Activated CD8-positive, alpha-beta memory T cell treated with anti-CD3 and anti-CD28 coated beads, Interleukin-2, amount 50 U/mL, for 24 hours (primary cell): ENCODE results near the gene MT1X.
"Not testable (repeated sequence)": the region's sequence is repeated elsewhere in the genome, so short reads cannot be mapped to it uniquely, and the experiment has no call there.

Source experiments
- DNase-seq: peaks from one replicate; pipeline ENCODE4 v3.0.0-alpha.2; 2020; ENCODE audit errors: extremely low read depth

MT1X gene

GRCh38 chr16:56653218-56653617, 29.1 kb upstream of the MT1X start:
- no peak for DNase-seq

GRCh38 chr16:56657555-56658326, 24.5 kb upstream of the MT1X start, which contains the start of gene MT1F:
Gene MT1F, plus strand, starts transcription at chr16:56657959. Its CDS starts 100 bp downstream, at chr16:56658059.
- DNase-seq: peak; percentile 37

GRCh38 chr16:56658327-56658875, 23.9 kb upstream of the MT1X start:
- no peak for DNase-seq

- no peak for DNase-seq
These were observed 19.6 kb upstream of the MT1X start for GRCh38 chr16:56662357-56663354.

GRCh38 chr16:56664506-56664905, 17.8 kb upstream of the MT1X start:
- no peak for DNase-seq

GRCh38 chr16:56665286-56666261, 16.7 kb upstream of the MT1X start:
- not testable (repeated sequence) for DNase-seq

GRCh38 chr16:56667581-56668571, 14.4 kb upstream of the MT1X start, which contains the start of gene MT1G:
Gene MT1G, minus strand, starts transcription at chr16:56668065. Its CDS starts 72 bp downstream, at chr16:56667993.
- DNase-seq: no peak

GRCh38 chr16:56669005-56669839, 13.0 kb upstream of the MT1X start, which contains the start of gene MT1H:
Gene MT1H, plus strand, starts transcription at chr16:56669814. Its CDS starts 71 bp downstream, at chr16:56669885.
- DNase-seq: no peak

- no peak for DNase-seq
These were observed 12.2 kb upstream of the MT1X start for GRCh38 chr16:56669840-56670619.

GRCh38 chr16:56670620-56670934, 11.7 kb upstream of the MT1X start:
- no peak for DNase-seq

- DNase-seq: not testable (repeated sequence)
These were observed 10.6 kb upstream of the MT1X start for GRCh38 chr16:56671691-56672090.

GRCh38 chr16:56672171-56672570, 10.1 kb upstream of the MT1X start:
- DNase-seq: not testable (repeated sequence)

- DNase-seq: no peak
These were observed 9.3 kb upstream of the MT1X start for GRCh38 chr16:56672761-56673536.

- DNase-seq: no peak
These were observed 8.3 kb upstream of the MT1X start for GRCh38 chr16:56673921-56674320.

- not testable (repeated sequence) for DNase-seq
These were observed 7.7 kb upstream of the MT1X start for GRCh38 chr16:56674570-56674969.

GRCh38 chr16:56675685-56676210, 6.5 kb upstream of the MT1X start:
- DNase-seq: no peak

GRCh38 chr16:56677474-56677873, 4.8 kb upstream of the MT1X start:
- no peak for DNase-seq
